HUES64 (cell line): ENCODE data around the gene DLGAP1.

Source experiments
- H3K27ac ChIP-seq: 2 replicates; pipeline ENCODE4 v1.7.0; 2013; ENCODE audit warnings: low read depth, low read length, inconsistent platforms
- H3K27me3 ChIP-seq: 2 replicates; pipeline ENCODE4 v1.6.1; 2013; ENCODE audit warnings: mild to moderate bottlenecking, low read length; ENCODE audit not compliant: insufficient read depth
- H3K36me3 ChIP-seq: 2 replicates; pipeline ENCODE4 v1.6.1; 2013; ENCODE audit warnings: mild to moderate bottlenecking, low read length; ENCODE audit not compliant: insufficient read depth
- H3K4me1 ChIP-seq: 2 replicates; pipeline ENCODE4 v1.6.1; 2013; ENCODE audit warnings: mild to moderate bottlenecking, low read length, moderate library complexity; ENCODE audit not compliant: insufficient read depth
- H3K4me3 ChIP-seq: 2 replicates; pipeline ENCODE4 v1.5.1; 2013; ENCODE audit warnings: mild to moderate bottlenecking, low read length, moderate library complexity
- H3K9ac ChIP-seq: 2 replicates; pipeline ENCODE4 v1.6.1; 2013; ENCODE audit warnings: mild to moderate bottlenecking, low read depth, low read length
- H3K9me3 ChIP-seq: 2 replicates; pipeline ENCODE4 v1.6.1; 2013; ENCODE audit warnings: low read depth, low read length; ENCODE audit not compliant: insufficient read depth
- WGBS: fragments of 150-250, 120-280 bp; methylation state at CpG from one replicate; pipeline ENCODE4 v1.1.7; 2013; ENCODE audit warnings: missing lambda C conversion rate; 5-methylcytosine and 5-hydroxymethylcytosine counted together

Gene DLGAP1

DNA sequence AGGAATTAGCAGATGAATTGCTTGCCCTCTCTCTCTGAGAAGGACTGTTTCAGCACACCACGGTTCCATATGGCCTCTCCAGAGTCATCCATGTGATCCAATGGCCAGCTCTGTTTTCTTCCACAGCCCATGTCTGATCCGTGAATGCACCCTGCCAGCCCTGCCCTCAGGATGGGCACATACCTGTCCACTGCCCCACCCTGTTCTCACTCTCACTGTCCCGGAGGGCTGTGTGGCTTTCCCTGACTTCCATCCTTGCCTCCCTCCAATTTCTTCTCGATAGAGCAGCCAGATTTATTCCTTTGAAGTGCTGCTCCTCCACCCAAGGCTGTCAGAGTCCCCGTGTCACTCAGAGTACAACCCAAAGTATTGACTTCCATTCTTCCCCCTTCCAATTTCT is 662.0 kb downstream of the DLGAP1 start:
- Histone ChIP-seq H3K4me1 (0 out of 2 replicates have a peak, but pooled peaks cover 7% of the 10 kb centered on the region), H3K9ac (no peak overlapping the region), H3K9me3 (no peaks in the 10 kb centered on the region), H3K27ac (no peak overlapping the region), H3K36me3 (no peaks in the 10 kb centered on the region), H3K27me3 (no peaks in the 10 kb centered on the region), H3K4me3 (no peak overlapping the region)
- WGBS = 90% methylated on average over 5 of the region's 5 CpGs

DNA sequence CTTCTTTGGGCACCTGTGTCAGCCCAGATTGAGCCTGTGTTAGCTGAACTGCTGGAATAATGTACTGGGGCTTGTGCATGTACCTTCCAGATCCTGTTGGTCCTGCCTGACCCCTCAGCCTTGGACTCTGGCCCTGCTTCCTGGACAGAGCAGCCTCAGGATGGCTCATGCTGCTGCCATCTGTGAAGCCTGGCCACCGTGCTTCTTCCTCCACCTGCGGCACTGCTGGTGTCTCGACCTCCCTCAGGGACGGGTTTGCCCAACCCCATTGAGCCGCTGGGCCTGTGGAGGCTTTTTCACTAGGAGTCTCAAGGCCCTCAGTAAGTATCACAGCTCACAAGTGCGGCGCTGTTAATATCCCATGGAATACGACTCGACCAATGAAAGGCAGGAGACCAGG is 662.4 kb downstream of the DLGAP1 start:
- Histone ChIP-seq H3K27ac (no peak overlapping the region), H3K36me3 (no peaks in the 10 kb centered on the region), H3K27me3 (no peaks in the 10 kb centered on the region), H3K9me3 (no peaks in the 10 kb centered on the region), H3K4me3 (no peak overlapping the region), H3K9ac (no peak overlapping the region), H3K4me1 (0 out of 2 replicates have a peak, but pooled peaks cover 7% of the 10 kb centered on the region)
- WGBS = 88% methylated on average over 9 of the region's 9 CpGs

DNA sequence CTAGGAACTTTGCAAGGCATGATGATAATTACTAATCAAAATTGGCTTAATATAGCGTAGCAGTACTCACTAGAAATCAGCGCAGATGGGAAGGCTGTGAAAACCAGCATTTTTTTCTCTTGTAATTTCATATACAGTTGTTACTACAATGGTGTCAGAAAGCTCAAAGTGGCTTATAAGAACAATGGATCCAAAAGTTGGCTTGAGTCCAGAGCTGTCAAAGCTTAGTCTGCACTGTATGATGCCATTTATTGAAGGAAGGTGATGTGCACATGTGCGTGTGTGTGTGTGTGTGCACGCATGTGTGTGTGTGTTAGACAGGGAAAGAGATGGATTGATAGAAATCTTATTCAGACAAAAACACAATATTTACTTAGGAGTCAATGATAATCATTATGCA is 663.9 kb downstream of the DLGAP1 start:
- no peaks in the 10 kb centered on the region for H3K36me3 ChIP-seq
- 98% methylated on average over 3 of the region's 4 CpGs for WGBS
- H3K9me3 ChIP-seq = no peaks in the 10 kb centered on the region
- H3K27me3 ChIP-seq = no peaks in the 10 kb centered on the region
- no peak overlapping the region for H3K9ac ChIP-seq
- no peak overlapping the region for H3K27ac ChIP-seq
- H3K4me1 ChIP-seq = 0 out of 2 replicates have a peak, but pooled peaks cover 7% of the 10 kb centered on the region
- no peak overlapping the region for H3K4me3 ChIP-seq

DNA sequence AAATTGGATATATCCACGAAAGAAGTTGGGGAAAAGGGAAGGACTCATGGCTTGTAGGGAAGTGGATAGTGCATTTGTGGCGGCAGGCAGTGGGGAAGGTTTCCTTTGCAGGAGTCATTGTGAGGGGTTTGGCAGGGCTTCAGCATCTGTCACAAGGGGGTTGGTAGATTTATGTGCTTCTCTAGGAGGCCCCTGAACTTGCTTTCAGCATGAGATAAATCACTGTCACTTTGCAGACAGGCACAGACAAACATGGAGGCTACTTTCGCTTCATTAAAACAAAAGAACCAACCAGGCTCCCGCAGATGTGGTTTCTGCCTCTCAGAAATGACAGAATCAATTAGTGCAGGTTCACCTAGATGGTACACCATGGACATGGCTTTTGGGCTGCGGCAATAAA is 664.4 kb downstream of the DLGAP1 start:
- no peak overlapping the region for H3K27ac ChIP-seq
- H3K4me3 ChIP-seq = no peak overlapping the region
- no peaks in the 10 kb centered on the region for H3K36me3 ChIP-seq
- no peak overlapping the region for H3K9ac ChIP-seq
- 93% methylated on average over 5 of the region's 5 CpGs for whole genome bisulfite sequencing
- H3K27me3 ChIP-seq = no peaks in the 10 kb centered on the region
- H3K9me3 ChIP-seq = no peaks in the 10 kb centered on the region
- 0 out of 2 replicates have a peak, but pooled peaks cover 7% of the 10 kb centered on the region for H3K4me1 ChIP-seq

DNA sequence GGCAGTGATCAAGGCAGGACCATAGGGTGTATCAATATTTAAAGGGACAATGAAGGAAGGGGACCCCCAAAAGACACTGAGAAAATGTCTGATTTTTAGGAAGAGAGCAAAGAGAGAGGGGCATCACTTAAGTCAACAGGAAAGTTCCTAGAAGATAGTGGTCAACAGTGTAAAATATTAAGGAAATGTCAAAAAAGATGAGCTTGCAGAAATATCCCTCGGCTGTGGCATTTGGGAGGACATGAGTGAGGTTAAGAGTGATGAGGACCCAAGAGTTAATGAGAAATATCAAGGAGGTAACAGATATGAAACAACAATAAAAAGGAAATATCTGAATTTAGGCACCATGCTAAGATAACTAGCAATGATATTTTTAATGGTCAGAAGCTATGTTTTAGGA is 665.6 kb downstream of the DLGAP1 start:
- H3K27me3 ChIP-seq = no peaks in the 10 kb centered on the region
- H3K4me3 ChIP-seq = no peak overlapping the region
- 93% methylated on average over 1 of the region's 1 CpG for WGBS
- no peaks in the 10 kb centered on the region for H3K9me3 ChIP-seq
- H3K27ac ChIP-seq = no peak overlapping the region
- H3K9ac ChIP-seq = no peak overlapping the region
- no peaks in the 10 kb centered on the region for H3K36me3 ChIP-seq
- 0 out of 2 replicates have a peak, but pooled peaks cover 1% of the 10 kb centered on the region for H3K4me1 ChIP-seq

DNA sequence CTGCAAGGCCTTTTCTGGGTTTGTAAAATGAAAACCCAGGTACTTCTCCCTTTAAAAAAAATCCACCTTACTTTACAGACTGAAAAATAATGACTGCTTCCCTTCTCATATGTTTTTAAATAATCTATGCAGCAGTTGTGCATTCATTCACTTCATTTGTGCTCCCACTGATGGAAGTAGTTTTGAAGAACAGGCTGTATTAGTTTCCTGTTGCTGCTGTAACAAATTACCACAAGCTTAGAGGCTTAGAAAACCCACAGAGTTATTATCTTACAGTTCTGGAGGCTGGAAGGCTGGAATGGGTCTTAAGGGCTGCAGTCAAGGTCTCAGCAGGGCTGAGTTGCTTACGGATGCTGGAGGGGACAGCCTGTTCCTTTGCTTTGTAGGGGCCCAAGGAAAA is 670.2 kb downstream of the DLGAP1 start:
- Histone ChIP-seq H3K4me1 (no peaks in the 10 kb centered on the region), H3K27me3 (no peaks in the 10 kb centered on the region), H3K9me3 (no peaks in the 10 kb centered on the region), H3K4me3 (no peak overlapping the region), H3K9ac (no peak overlapping the region), H3K36me3 (no peaks in the 10 kb centered on the region), H3K27ac (no peak overlapping the region)
- WGBS = 98% methylated on average over 1 of the region's 1 CpG

DNA sequence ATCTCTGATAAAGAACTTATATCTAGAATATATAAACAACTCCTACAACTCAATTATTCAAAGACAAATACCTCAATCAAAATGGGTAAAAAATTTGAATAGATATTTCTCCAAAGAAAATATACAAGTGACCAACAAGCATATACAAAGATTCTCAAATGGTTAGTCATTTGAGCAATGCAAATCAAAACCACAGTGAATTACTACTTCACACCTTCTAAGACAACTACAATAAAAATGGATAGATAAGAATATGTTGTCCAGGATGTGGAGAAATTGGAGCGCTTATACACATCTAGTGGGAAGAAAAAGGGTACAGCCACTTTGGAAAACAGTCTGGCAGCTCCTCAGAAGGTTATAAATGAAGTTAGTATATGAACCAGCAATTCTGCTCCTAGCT is 672.2 kb downstream of the DLGAP1 start:
- 100% methylated on average over 1 of the region's 1 CpG for WGBS
- Histone ChIP-seq H3K9ac (no peak overlapping the region), H3K9me3 (no peaks in the 10 kb centered on the region), H3K4me3 (no peak overlapping the region), H3K27me3 (no peaks in the 10 kb centered on the region), H3K27ac (no peak overlapping the region), H3K4me1 (no peaks in the 10 kb centered on the region), H3K36me3 (no peaks in the 10 kb centered on the region)

DNA sequence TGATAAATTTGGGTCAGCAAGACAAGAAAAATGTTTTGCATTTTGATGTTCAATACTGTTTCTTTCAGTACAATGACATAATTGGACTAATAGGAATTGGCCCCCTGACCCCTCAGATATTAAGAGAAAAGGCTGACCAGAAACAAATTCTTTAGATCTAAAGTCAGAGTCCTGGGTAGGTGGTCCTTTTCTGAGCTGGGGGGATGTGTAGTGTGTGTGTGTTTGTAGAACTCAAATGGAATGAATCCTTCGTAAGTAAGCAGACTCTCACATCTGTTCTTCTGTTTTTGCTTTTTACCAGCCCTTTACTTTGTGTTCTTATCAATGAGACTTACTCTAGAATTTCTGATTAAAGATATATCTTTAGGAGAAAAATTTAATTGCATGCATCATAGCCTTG is 677.4 kb downstream of the DLGAP1 start:
- no peak overlapping the region for H3K4me3 ChIP-seq
- H3K36me3 ChIP-seq = no peaks in the 10 kb centered on the region
- no peak overlapping the region for H3K9ac ChIP-seq
- WGBS = no CpG with 5 or more reads among the region's 1 CpG
- H3K27ac ChIP-seq = no peak overlapping the region
- no peaks in the 10 kb centered on the region for H3K9me3 ChIP-seq
- peaks cover 15% of the 10 kb centered on the region for H3K4me1 ChIP-seq
- H3K27me3 ChIP-seq = no peaks in the 10 kb centered on the region

DNA sequence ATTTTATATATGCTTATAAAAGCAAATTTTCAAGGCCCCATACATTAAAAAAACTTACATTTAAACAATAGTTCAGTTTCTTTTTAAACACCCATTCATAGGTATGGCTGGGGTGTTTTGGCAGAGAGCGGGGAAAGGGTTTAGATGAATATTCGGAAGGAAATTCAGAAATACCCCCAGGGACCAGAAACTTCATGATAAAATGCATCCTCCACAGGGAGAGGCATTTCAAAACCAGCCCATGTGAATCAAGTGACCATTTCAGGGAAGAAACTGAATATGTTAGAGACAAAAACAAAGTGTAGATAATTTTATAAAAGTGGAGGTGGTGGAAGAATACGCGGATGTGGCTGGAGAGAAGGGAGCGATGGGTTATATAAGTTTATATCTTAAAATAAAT is 678.0 kb downstream of the DLGAP1 start:
- no peak overlapping the region for H3K4me3 ChIP-seq
- H3K9ac ChIP-seq = no peak overlapping the region
- no peak overlapping the region for H3K27ac ChIP-seq
- no peaks in the 10 kb centered on the region for H3K27me3 ChIP-seq
- H3K4me1 ChIP-seq = peaks cover 17% of the 10 kb centered on the region
- WGBS = 98% methylated on average over 4 of the region's 5 CpGs
- H3K36me3 ChIP-seq = no peaks in the 10 kb centered on the region
- no peaks in the 10 kb centered on the region for H3K9me3 ChIP-seq

DNA sequence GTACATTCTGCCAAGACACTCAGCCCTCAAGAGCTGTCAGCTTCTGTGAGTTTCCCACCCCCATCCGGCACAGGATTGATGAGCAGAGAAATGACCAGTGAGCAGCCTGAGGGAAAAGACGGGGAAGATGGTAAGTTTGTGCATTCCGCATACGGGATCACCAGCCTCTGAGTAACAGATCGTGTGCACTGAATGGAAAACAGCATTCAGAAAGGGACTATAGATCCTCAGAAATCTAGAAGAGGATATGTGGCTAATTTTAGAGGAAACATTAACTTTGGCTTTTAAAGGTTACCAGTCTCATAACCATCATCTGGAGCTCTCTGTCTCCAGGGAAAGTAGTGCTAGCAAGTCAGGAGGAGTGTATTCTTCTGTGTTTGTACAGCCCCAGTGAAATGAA is 679.1 kb downstream of the DLGAP1 start:
- 92% methylated on average over 5 of the region's 5 CpGs for WGBS
- Histone ChIP-seq H3K9me3 (no peaks in the 10 kb centered on the region), H3K4me1 (peaks cover 22% of the 10 kb centered on the region), H3K27me3 (0 out of 2 replicates have a peak, but pooled peaks cover under 1% of the 10 kb centered on the region), H3K27ac (no peak overlapping the region), H3K36me3 (no peaks in the 10 kb centered on the region), H3K4me3 (no peak overlapping the region), H3K9ac (no peak overlapping the region)

DNA sequence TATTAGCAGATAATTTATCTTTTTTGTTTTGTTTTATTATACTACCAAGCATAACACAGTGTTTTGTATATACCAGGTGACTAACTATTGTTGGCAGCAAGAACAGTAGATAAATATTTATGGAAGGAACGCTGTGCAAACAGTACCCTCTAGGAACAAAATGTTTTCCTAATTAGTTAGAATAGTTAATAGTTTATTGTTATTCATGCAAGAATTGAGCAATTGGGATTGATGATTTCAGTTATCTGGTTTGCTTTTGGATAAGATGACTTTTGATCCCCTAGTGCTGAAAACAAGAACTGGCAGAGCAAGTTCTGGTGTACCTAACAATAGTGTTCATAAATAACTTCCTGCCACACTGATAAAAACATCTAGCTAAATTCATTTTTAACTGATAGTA is 681.8 kb downstream of the DLGAP1 start:
- Histone ChIP-seq H3K4me3 (no peak overlapping the region), H3K27me3 (0 out of 2 replicates have a peak, but pooled peaks cover 5% of the 10 kb centered on the region), H3K9ac (no peak overlapping the region), H3K27ac (no peak overlapping the region), H3K9me3 (no peaks in the 10 kb centered on the region), H3K4me1 (peaks cover 22% of the 10 kb centered on the region), H3K36me3 (no peaks in the 10 kb centered on the region)
- WGBS = 78% methylated on average over 1 of the region's 1 CpG
